A549 (cell line): ENCODE results near the gene PTPRN2. TPM values are rescaled to one million over a fixed set of nuclear protein-coding genes. Genes with fewer than 3 reads are reported as not detected.

Experiments
- ATAC-seq, 2 experiments: fragments of 200-7000 bp in 1 of 2; fragments of >200 bp in 1 of 2; cut with Nextera tagmentation in 1 of 2; cut with Tn5 transposase in 1 of 2; 3 replicates each; pipeline versions ENCODE4 v1.8.0 to v1.9.1; 2018 to 2020; ENCODE audit warnings: mild to moderate bottlenecking in 1 of 2, moderate library complexity in 1 of 2
- CTCF ChIA-PET: fragments of 300-600 bp; sonication (Branson Sonifier 250); formaldehyde crosslinking; extraction: SDS; loops from one replicate; lab custom pipeline; 2021; ENCODE audit warnings: antibody characterized with exemption, inconsistent platforms; lab: Yijun Ruan, JAX
- POLR2A ChIA-PET: fragments of 350-600 bp; formaldehyde crosslinking; extraction: SDS; loops from one replicate; lab custom pipeline; 2021; ENCODE audit warnings: antibody characterized with exemption, inconsistent platforms; lab: Yijun Ruan, JAX
- DNase-seq, 2 experiments: peaks; one replicate each; pipeline versions ENCODE4 v3.0.0 to v3.0.0-alpha.2; 2011 to 2016; ENCODE audit warnings: low read depth in 1 of 2, low spot score in 1 of 2
- FAIRE-seq: peaks from 2 replicates; lab custom pipeline; 2011; peaks lifted over from hg19 to GRCh38; lab: Jason Lieb, UNC
- H3K27ac ChIP-seq, 2 experiments: fragments of >200 bp; sonication (Bioruptor Twin); formaldehyde crosslinking; 3 replicates each; pipeline ENCODE4 v1.5.1; 2016 to 2017
- H3K4me1 ChIP-seq: fragments of >200 bp; sonication (Bioruptor Twin); formaldehyde crosslinking; 3 replicates; pipeline ENCODE4 v1.6.1; 2016
- H3K4me2 ChIP-seq: fragments of >200 bp; sonication (Bioruptor Twin); formaldehyde crosslinking; 3 replicates; pipeline ENCODE4 v1.6.1; 2016
- H3K4me3 ChIP-seq: fragments of >200 bp; sonication (Bioruptor Twin); formaldehyde crosslinking; 3 replicates; pipeline ENCODE4 v1.5.1; 2016
- H3K9me3 ChIP-seq: fragments of >200 bp; sonication (Bioruptor Twin); formaldehyde crosslinking; 3 replicates; pipeline ENCODE4 v1.6.1; 2016
- BHLHE40 ChIP-seq: IDR thresholded peaks from 2 replicates; pipeline ENCODE4 v1.6.1; 2012; ENCODE audit warnings: low read depth, low read length, inconsistent platforms
- CBX2 ChIP-seq: fragments of 200-600 bp; sonication (generic); IDR thresholded peaks from 2 replicates; pipeline ENCODE4 v1.6.1; 2016; ENCODE audit warnings: low read depth, mild to moderate bottlenecking, borderline replicate concordance
- CBX8 ChIP-seq: fragments of 200-600 bp; sonication (generic); IDR thresholded peaks from 2 replicates; pipeline ENCODE4 v1.6.1; 2016
- EHF ChIP-seq: fragments of 250-450 bp; sonication (Bioruptor Pico); IDR thresholded peaks from 2 replicates; pipeline ENCODE4 v1.5.0; 2020; ENCODE audit warnings: mild to moderate bottlenecking
- ESRRA ChIP-seq: fragments of 150-350 bp; IDR thresholded peaks from 2 replicates; pipeline ENCODE4 v1.6.1; 2014; ENCODE audit warnings: mild to moderate bottlenecking, low read length, borderline replicate concordance
- FOSB ChIP-seq: fragments of 250-450 bp; sonication (Bioruptor Pico); IDR thresholded peaks from 2 replicates; pipeline ENCODE4 v1.5.0; 2020; ENCODE audit warnings: mild to moderate bottlenecking, moderate library complexity
- FOXS1 ChIP-seq: fragments of 250-450 bp; sonication (Bioruptor Pico); IDR thresholded peaks from 2 replicates; pipeline ENCODE4 v1.5.0; 2020; ENCODE audit warnings: mild to moderate bottlenecking, moderate library complexity
- GATA3 ChIP-seq: IDR thresholded peaks from 2 replicates; pipeline ENCODE4 v1.6.1; 2012; ENCODE audit warnings: borderline replicate concordance
- HDAC2 ChIP-seq: fragments of 200-600 bp; sonication (generic); IDR thresholded peaks from 2 replicates; pipeline ENCODE4 v1.6.1; 2016
- HOXB5 ChIP-seq: fragments of 250-450 bp; sonication (Bioruptor Pico); IDR thresholded peaks from 2 replicates; pipeline ENCODE4 v1.5.0; 2020; ENCODE audit warnings: mild to moderate bottlenecking, moderate library complexity
- KDM5A ChIP-seq: fragments of 200-600 bp; sonication (generic); IDR thresholded peaks from 2 replicates; pipeline ENCODE4 v1.6.1; 2016; ENCODE audit warnings: antibody characterized with exemption, mild to moderate bottlenecking
- PHF8 ChIP-seq: fragments of 200-600 bp; sonication (generic); IDR thresholded peaks from 2 replicates; pipeline ENCODE4 v1.6.1; 2016; ENCODE audit warnings: low read depth, mild to moderate bottlenecking, antibody characterized with exemption, moderate library complexity, borderline replicate concordance
- POLR2AphosphoS2 ChIP-seq: conservative IDR thresholded peaks from 2 replicates; pipeline ENCODE4 v1.6.1; 2012; ENCODE audit warnings: low read length, improper control_type of control experiment, inconsistent platforms
- RAD21 ChIP-seq, 2 experiments: fragments of >200 bp in 1 of 2; sonication (Bioruptor Twin) in 1 of 2; formaldehyde crosslinking in 1 of 2; IDR thresholded peaks in 1 of 2; conservative IDR thresholded peaks in 1 of 2; 2 replicates in 1 of 2; 3 replicates in 1 of 2; pipeline ENCODE4 v1.6.1; 2012 to 2018; ENCODE audit warnings: inconsistent platforms in 1 of 2
- RCOR1 ChIP-seq: fragments of 150-350 bp; IDR thresholded peaks from 2 replicates; pipeline ENCODE4 v1.6.1; 2014; ENCODE audit warnings: antibody characterized with exemption, low read length, low read depth
- RNF2 ChIP-seq: fragments of 200-600 bp; sonication (generic); IDR thresholded peaks from 2 replicates; pipeline ENCODE4 v1.6.1; 2016; ENCODE audit warnings: low read depth, mild to moderate bottlenecking, antibody characterized with exemption, moderate library complexity, borderline replicate concordance
- SMC3 ChIP-seq: fragments of >200 bp; sonication (Bioruptor Twin); formaldehyde crosslinking; IDR thresholded peaks from 3 replicates; pipeline ENCODE4 v1.6.1; 2018; ENCODE audit warnings: inconsistent platforms
- ZC3H11A ChIP-seq: fragments of 450-650 bp; IDR thresholded peaks from 2 replicates; pipeline ENCODE4 v1.6.1; 2014; ENCODE audit warnings: antibody characterized with exemption, mild to moderate bottlenecking
- ZSCAN20 ChIP-seq: fragments of 250-450 bp; sonication (Bioruptor Pico); IDR thresholded peaks from 2 replicates; pipeline ENCODE4 v1.8.0; 2022; ENCODE audit warnings: mild to moderate bottlenecking, moderate library complexity
- WGBS: methylation state at CpG from one replicate; pipeline ENCODE4 v1.1.6; 2017; ENCODE audit errors: missing lambda C conversion rate; 5-methylcytosine and 5-hydroxymethylcytosine counted together
- polyA plus RNA-seq, 4 experiments: library from polyadenylated mRNA; depleted of rRNA in 3 of 4; stranded (reverse); fragments of >200 nt; fragmentation: RNase III in 1 of 4; extraction: RNeasy Plus Mini Kit Qiagen cat#74134 plus additional on column Dnase treatment in 1 of 4; gene quantifications; 2 replicates in 3 of 4; 3 replicates in 1 of 4; pipeline ENCODE4 v1.2.3, GENCODE V29; 2011 to 2017
- TF ChIP-seq, protein P1 (sequence below): fragments of 150-350 bp; IDR thresholded peaks from 2 replicates; pipeline ENCODE4 v1.6.1; 2014; ENCODE audit warnings: low read depth, mild to moderate bottlenecking, low read length
- TF ChIP-seq, protein P2 (sequence below): fragments of >200 bp; sonication (Bioruptor Twin); formaldehyde crosslinking; IDR thresholded peaks from 3 replicates; pipeline ENCODE4 v1.6.1; 2016
- TF ChIP-seq, protein P3 (sequence below): fragments of >200 bp; sonication (Bioruptor Twin); formaldehyde crosslinking; IDR thresholded peaks from 2 replicates; pipeline ENCODE4 v1.6.1; 2016
- TF ChIP-seq, protein P4 (sequence below): fragments of 250-450 bp; sonication (Bioruptor Pico); IDR thresholded peaks from 2 replicates; pipeline ENCODE4 v1.5.0; 2021; ENCODE audit warnings: mild to moderate bottlenecking, moderate library complexity, borderline replicate concordance

Gene PTPRN2
- polyA plus RNA-seq, 2 of the 4 experiments (the other 2 are of a cell fraction): 0.41 to 1.2 TPM

DNA sequence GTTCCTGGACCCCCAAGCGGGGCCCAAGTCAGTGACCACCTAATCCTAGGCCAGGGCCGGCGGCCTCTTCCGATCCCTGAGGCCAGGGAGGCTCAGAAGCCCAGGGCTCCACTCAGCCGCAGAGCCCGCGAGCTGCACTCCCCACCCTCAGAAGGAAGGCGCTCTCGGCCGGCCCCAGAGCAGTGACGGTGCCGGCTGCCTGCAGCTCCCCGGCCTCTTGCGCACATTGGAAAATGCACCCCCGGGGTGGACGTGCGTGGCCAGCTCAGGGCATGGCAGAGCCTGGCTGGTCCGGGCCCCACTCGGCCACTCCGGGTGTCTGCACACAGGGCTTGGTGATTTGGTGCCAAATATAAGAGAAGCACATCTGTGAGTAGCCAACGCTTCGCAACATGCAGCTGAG is 269.1 kb downstream of the PTPRN2 start:
- Histone ChIP-seq H3K9me3 (no peaks in the 10 kb centered on the region), H3K27ac (no peak overlapping the region), H3K4me2 (no peak overlapping the region), H3K4me1 (no peaks in the 10 kb centered on the region), H3K4me3 (no peak overlapping the region)
- FAIRE-seq (no peak), ATAC-seq (no peak), DNase-seq (no peak)
- TF ChIP-seq, protein P1, sequence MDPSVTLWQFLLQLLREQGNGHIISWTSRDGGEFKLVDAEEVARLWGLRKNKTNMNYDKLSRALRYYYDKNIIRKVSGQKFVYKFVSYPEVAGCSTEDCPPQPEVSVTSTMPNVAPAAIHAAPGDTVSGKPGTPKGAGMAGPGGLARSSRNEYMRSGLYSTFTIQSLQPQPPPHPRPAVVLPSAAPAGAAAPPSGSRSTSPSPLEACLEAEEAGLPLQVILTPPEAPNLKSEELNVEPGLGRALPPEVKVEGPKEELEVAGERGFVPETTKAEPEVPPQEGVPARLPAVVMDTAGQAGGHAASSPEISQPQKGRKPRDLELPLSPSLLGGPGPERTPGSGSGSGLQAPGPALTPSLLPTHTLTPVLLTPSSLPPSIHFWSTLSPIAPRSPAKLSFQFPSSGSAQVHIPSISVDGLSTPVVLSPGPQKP: no peak
- TF ChIP-seq EHF (CRISPR knock-in tag) (no peak), PHF8 (no peak), SMC3 (no peak), ESRRA (no peak), RCOR1 (no peak), ZC3H11A (no peak), CBX8 (no peak), GATA3 (no peak), HDAC2 (no peak), ZSCAN20 (no peak), HOXB5 (CRISPR knock-in tag) (no peak)
- TF ChIP-seq, protein P2, sequence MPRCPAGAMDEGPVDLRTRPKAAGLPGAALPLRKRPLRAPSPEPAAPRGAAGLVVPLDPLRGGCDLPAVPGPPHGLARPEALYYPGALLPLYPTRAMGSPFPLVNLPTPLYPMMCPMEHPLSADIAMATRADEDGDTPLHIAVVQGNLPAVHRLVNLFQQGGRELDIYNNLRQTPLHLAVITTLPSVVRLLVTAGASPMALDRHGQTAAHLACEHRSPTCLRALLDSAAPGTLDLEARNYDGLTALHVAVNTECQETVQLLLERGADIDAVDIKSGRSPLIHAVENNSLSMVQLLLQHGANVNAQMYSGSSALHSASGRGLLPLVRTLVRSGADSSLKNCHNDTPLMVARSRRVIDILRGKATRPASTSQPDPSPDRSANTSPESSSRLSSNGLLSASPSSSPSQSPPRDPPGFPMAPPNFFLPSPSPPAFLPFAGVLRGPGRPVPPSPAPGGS: no peak
- TF ChIP-seq, protein P3, sequence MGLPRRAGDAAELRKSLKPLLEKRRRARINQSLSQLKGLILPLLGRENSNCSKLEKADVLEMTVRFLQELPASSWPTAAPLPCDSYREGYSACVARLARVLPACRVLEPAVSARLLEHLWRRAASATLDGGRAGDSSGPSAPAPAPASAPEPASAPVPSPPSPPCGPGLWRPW: no peak
- POLR2A ChIA-PET: no interaction called here
- WGBS: 67% methylated on average over 8 of the region's 22 CpGs
- CTCF ChIA-PET: no interaction called here

DNA sequence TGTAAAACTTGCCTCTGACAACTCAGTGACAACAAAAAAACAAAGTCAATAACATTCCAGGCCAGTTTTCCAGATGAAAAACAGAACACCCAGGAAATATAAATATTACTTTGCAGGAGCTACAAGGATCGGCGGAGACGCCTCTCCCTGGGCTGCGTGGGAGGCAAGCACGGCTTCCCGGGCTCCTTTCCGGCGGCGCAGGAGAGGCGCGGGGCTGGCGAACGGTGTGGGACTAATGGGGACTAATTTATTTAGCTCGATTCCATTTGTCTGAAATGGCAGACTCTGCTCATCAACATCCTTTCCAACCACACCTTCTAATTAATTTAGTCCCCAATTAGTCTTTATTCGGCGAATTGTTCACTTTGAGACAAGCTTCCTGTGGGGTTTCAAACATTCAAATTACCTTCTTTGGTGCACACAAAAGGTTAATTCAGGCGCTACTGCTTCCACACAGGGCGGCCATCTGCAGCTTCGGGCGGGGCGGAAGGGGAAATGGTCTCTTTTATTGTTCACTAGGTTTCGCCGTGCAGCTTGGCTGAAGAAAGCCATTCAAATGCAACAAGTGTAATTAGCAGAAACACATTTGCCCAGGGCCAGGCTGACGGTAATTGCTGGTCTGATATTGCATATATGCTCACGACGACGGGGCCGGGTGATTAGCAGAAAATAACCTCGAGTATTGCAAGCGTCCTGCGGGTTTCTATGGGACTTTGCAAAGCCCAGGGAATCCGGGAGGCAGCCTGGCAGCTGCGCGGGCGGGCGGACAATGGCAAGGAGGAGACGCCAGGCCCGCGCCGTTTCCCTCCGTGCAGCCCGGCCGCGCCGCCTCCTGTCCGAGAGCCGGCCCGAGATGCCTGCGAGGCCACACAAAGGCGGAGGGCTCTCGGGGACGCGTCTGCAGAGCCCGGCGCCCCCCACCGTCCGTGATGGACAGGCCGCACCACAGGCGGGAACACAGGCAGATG is 270.1 kb downstream of the PTPRN2 start:
- H3K4me3 ChIP-seq: no peak overlapping the region
- H3K4me2 ChIP-seq: no peak overlapping the region
- H3K4me1 ChIP-seq: no peaks in the 10 kb centered on the region
- TF ChIP-seq RAD21 (conservative IDR thresholded peaks at IDR 0.05 in 1 of 2, IDR thresholded peaks at IDR 0.05 in 1 of 2) (no peak), KDM5A (no peak), GATA3 (no peak), FOSB (no peak), BHLHE40 (no peak), FOXS1 (no peak), POLR2AphosphoS2 (no peak), RNF2 (no peak), CBX2 (no peak), HOXB5 (CRISPR knock-in tag) (no peak)
- TF ChIP-seq, protein P4, sequence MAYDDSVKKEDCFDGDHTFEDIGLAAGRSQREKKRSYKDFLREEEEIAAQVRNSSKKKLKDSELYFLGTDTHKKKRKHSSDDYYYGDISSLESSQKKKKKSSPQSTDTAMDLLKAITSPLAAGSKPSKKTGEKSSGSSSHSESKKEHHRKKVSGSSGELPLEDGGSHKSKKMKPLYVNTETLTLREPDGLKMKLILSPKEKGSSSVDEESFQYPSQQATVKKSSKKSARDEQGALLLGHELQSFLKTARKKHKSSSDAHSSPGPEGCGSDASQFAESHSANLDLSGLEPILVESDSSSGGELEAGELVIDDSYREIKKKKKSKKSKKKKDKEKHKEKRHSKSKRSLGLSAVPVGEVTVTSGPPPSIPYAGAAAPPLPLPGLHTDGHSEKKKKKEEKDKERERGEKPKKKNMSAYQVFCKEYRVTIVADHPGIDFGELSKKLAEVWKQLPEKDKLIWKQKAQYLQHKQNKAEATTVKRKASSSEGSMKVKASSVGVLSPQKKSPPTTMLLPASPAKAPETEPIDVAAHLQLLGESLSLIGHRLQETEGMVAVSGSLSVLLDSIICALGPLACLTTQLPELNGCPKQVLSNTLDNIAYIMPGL (CRISPR knock-in tag): no peak
- ATAC-seq (no peak), DNase-seq (no peak), FAIRE-seq (no peak)
- no peaks in the 10 kb centered on the region for H3K9me3 ChIP-seq
- WGBS: 62% methylated on average over 51 of the region's 59 CpGs
- ChIA-PET CTCF (no interaction called here), POLR2A (no interaction called here)
- no peak overlapping the region for H3K27ac ChIP-seq
